ENCODE data around the gene RNF141.

Gene RNF141

DNA sequence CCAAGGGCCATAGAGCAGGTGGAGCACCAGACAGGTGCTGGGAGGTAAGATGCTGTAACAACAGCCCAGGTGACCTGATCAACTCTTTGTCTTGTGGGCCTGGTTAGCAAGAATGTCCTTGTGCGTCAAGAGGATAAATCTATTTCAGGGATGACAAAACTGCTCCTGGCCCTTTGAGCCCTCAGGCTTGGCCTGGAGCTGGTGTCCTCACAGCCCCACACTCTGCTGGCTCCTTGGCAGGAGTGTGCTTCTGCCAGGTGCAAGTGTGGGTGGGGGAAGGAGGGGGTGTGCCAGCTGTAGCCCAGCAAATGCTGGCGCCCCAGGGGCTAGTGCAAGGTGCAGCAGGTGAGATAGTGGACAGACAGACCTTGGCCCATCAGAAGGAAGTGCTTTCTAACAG lies 66.4 kb downstream of the RNF141 start:
- H3K4me3 ChIP-seq (ENCODE audit: low read depth, low read length): no peak overlapping the region
- no peak for DNase-seq (ENCODE audit: low read depth)
- TF ChIP-seq, protein P1, sequence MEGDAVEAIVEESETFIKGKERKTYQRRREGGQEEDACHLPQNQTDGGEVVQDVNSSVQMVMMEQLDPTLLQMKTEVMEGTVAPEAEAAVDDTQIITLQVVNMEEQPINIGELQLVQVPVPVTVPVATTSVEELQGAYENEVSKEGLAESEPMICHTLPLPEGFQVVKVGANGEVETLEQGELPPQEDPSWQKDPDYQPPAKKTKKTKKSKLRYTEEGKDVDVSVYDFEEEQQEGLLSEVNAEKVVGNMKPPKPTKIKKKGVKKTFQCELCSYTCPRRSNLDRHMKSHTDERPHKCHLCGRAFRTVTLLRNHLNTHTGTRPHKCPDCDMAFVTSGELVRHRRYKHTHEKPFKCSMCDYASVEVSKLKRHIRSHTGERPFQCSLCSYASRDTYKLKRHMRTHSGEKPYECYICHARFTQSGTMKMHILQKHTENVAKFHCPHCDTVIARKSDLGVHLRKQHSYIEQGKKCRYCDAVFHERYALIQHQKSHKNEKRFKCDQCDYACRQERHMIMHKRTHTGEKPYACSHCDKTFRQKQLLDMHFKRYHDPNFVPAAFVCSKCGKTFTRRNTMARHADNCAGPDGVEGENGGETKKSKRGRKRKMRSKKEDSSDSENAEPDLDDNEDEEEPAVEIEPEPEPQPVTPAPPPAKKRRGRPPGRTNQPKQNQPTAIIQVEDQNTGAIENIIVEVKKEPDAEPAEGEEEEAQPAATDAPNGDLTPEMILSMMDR (IDR thresholded peaks at IDR 0.05; ENCODE audit: insufficient read depth, low read depth, low read length, missing control alignments): no peak

DNA sequence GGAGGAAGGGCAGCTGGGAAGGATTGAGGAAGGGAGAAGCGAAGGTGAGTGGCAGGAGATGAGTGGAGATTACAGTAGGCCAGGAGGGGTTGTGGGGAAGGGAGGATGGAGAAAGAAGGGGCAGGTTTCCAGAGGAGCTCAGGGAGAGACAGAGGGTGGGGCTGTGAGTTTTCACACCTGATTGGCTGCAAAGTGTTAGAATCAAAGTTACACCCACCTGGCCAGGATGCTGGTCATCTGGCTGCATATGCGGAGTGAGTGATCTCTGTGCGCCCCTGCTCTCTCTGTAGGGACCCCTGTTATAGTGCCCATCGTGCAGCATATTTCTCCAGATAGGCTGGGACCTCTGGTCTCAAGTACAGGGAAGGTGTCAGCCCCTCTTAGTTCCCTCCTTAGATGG lies 67.6 kb downstream of the RNF141 start:
- DNase-seq (ENCODE audit: low read depth): no peak
- TF ChIP-seq, protein P1 (IDR thresholded peaks at IDR 0.05; ENCODE audit: insufficient read depth, low read depth, low read length, missing control alignments): no peak
- H3K4me3 ChIP-seq (ENCODE audit: low read depth, low read length): no peak overlapping the region

DNA sequence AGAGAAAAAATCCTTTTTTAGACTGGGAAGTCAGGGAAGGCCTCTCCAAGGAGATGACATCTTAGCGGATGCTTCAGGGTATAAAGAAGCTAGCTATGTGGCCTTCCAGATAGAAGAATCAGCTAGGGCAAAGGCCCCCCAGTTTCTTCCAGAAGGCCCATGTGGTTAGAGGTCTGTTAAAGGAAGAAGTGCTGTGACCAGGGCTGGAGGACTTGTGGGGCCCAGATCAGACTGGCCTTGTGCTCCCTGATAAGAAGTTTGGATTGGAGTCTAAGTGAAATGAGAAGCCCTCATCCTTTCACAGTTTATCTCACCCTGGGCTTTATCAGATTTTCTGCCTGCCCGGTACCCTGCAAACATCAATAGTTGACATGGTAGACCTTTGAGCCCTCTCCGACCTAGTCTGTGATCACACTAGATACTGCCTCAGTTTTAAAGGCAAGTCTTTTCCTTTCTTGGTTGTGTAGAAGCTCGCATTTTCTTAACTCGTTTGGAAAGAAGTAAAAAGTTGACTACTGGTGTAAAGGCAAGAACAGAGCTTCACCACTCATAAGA lies 78.2 kb downstream of the RNF141 start:
- H3K4me3 ChIP-seq (ENCODE audit: low read depth, low read length): no peak overlapping the region
- DNase-seq (ENCODE audit: low read depth): no peak
- TF ChIP-seq, protein P1 (IDR thresholded peaks at IDR 0.05; ENCODE audit: insufficient read depth, low read depth, low read length, missing control alignments): no peak

Measured in GM12865 (cell line).